Keratinocyte (primary cell): ENCODE measurements around the gene MALAT1. TPM values are rescaled to one million over a fixed set of nuclear protein-coding genes. Genes with fewer than 3 reads are reported as not detected.

Experiments
- DNase-seq: peaks from one replicate; pipeline ENCODE4 v3.0.0-alpha.2; 2011; ENCODE audit warnings: low read depth, missing footprints, low spot score
- FAIRE-seq: peaks from 2 replicates; lab custom pipeline; 2011; peaks lifted over from hg19 to GRCh38; lab: Jason Lieb, UNC
- H2AFZ ChIP-seq: 2 replicates; pipeline ENCODE4 v1.6.0; 2012; ENCODE audit warnings: low read length, control low read depth, inconsistent platforms; ENCODE audit not compliant: control insufficient read depth
- H3K27ac ChIP-seq: 2 replicates; pipeline ENCODE4 v1.5.1; 2011; ENCODE audit warnings: low read length; ENCODE audit not compliant: control insufficient read depth, insufficient read depth
- H3K27me3 ChIP-seq: 3 replicates; pipeline ENCODE4 v1.6.0; 2011; ENCODE audit warnings: low read length; ENCODE audit not compliant: control insufficient read depth, insufficient read depth; ENCODE audit errors: extremely low read depth
- H3K36me3 ChIP-seq, 2 experiments: 2 replicates in 1 of 2; 3 replicates in 1 of 2; pipeline ENCODE4 v1.5.1; 2011; ENCODE audit warnings: low read length in 2 of 2, mild to moderate bottlenecking in 1 of 2; ENCODE audit not compliant: control insufficient read depth in 2 of 2, insufficient read depth in 2 of 2; ENCODE audit errors: extremely low read depth in 1 of 2
- H3K4me1 ChIP-seq: 3 replicates; pipeline ENCODE4 v1.5.1; 2011; ENCODE audit warnings: low read length; ENCODE audit not compliant: control insufficient read depth, insufficient read depth; ENCODE audit errors: extremely low read depth
- H3K4me2 ChIP-seq: 3 replicates; pipeline ENCODE4 v1.6.0; 2011; ENCODE audit warnings: low read depth, low read length; ENCODE audit not compliant: control insufficient read depth, insufficient read depth; ENCODE audit errors: extremely low read depth
- H3K4me3 ChIP-seq, 3 experiments: fragments of 200-600 bp in 1 of 3; sonication (generic) in 1 of 3; 2 replicates in 2 of 3; 3 replicates in 1 of 3; pipeline ENCODE4 v1.5.1; 2011 to 2016; ENCODE audit warnings: low read length in 3 of 3, mild to moderate bottlenecking in 3 of 3, control low read depth in 2 of 3, inconsistent platforms in 1 of 3, low read depth in 1 of 3, mixed read lengths in 1 of 3, mixed run types in 1 of 3, moderate library complexity in 1 of 3; ENCODE audit not compliant: control insufficient read depth in 2 of 3, insufficient read depth in 2 of 3; ENCODE audit errors: extremely low read depth in 1 of 3
- H3K79me2 ChIP-seq: 2 replicates; pipeline ENCODE4 v1.6.0; 2012; ENCODE audit warnings: low read length; ENCODE audit not compliant: control insufficient read depth, insufficient read depth
- H3K9ac ChIP-seq: 3 replicates; pipeline ENCODE4 v1.6.0; 2011; ENCODE audit warnings: low read length; ENCODE audit not compliant: control insufficient read depth, insufficient read depth; ENCODE audit errors: extremely low read depth
- H3K9me1 ChIP-seq: 3 replicates; pipeline ENCODE4 v1.6.0; 2011; ENCODE audit warnings: low read length; ENCODE audit not compliant: control insufficient read depth, insufficient read depth; ENCODE audit errors: extremely low read depth
- H3K9me3 ChIP-seq: 2 replicates; pipeline ENCODE4 v1.5.1; 2012; ENCODE audit warnings: low read depth, low read length; ENCODE audit not compliant: control insufficient read depth
- H4K20me1 ChIP-seq: 3 replicates; pipeline ENCODE4 v1.6.0; 2011; ENCODE audit warnings: low read length; ENCODE audit not compliant: control insufficient read depth, insufficient read depth; ENCODE audit errors: extremely low read depth
- CTCF ChIP-seq, 3 experiments: IDR thresholded peaks in 1 of 3; conservative IDR thresholded peaks in 1 of 3; optimal IDR thresholded peaks in 1 of 3; 2 replicates in 2 of 3; 3 replicates in 1 of 3; pipeline versions ENCODE3 to v1.5.1; 2011; ENCODE audit warnings: low read length in 3 of 3, mild to moderate bottlenecking in 3 of 3, moderate library complexity in 2 of 3, control low read depth in 1 of 3, inconsistent platforms in 1 of 3; ENCODE audit not compliant: insufficient read depth in 2 of 3; ENCODE audit errors: extremely low read depth in 1 of 3
- EZH2 ChIP-seq: IDR thresholded peaks from one replicate; pipeline ENCODE4 v1.6.1; 2012; ENCODE audit warnings: inconsistent platforms, mild to moderate bottlenecking, low read length, moderate library complexity
- dilution Hi-C: fragments of 300-500 bp; cut with MboI; formaldehyde crosslinking; loops from one replicate; pipeline ENCODE4 v1.7.0; 2020; ENCODE audit warnings: low sequenced_read_pairs; ENCODE audit not compliant: extremely low pct_ligation_motif_present
- polyA plus RNA-seq, 5 experiments: library from polyadenylated mRNA; depleted of rRNA in 3 of 5; stranded (reverse) in 3 of 5; stranded (forward) in 1 of 5; unstranded in 1 of 5; fragments of >200 nt; gene quantifications; 1 replicate in 1 of 5; 2 replicates in 3 of 5; 3 replicates in 1 of 5; pipeline versions ENCODE4 v1.2.1 to v1.2.3, GENCODE V29; 2011 to 2012; ENCODE audit warnings: missing spikeins in 2 of 5, low read depth in 1 of 5, low replicate concordance in 1 of 5

The MALAT1 gene
- polyA plus RNA-seq, 1 donor (not counting 4 experiments of a cell fraction or from before 2014, with no cell fraction given), result 1,768 TPM

- Histone ChIP-seq H2AFZ (no peak overlapping the region), H3K9ac (peak overlapping the region; percentile 39), H3K36me3 (no peaks in the 10 kb centered on the region), H3K4me1 (peaks cover 96% of the 10 kb centered on the region), H3K27me3 (no peaks in the 10 kb centered on the region), H4K20me1 (no peaks in the 10 kb centered on the region), H3K9me3 (no peaks in the 10 kb centered on the region), H3K27ac (peak overlapping the region; percentile 94), H3K79me2 (peaks cover 3% of the 10 kb centered on the region), H3K4me3 (no peak overlapping the region), H3K9me1 (peaks cover 6% of the 10 kb centered on the region), H3K4me2 (peak overlapping the region; percentile 8)
- dilution Hi-C loops, result no loop called here
- no peak for TF ChIP-seq EZH2
- TF ChIP-seq CTCF (optimal IDR thresholded peaks at IDR 0.05 in 1 of 3, IDR thresholded peaks at IDR 0.05 in 1 of 3, conservative IDR thresholded peaks at IDR 0.05 in 1 of 3; ENCODE audit: extremely low read depth in 1 of 3, insufficient read depth in 2 of 3, low read length in 3 of 3), result no peak
- FAIRE-seq (no peak), DNase-seq (no peak)
Observed at GRCh38 chr11:65489706-65490320, 9.0 kb upstream of the MALAT1 start.

- Histone ChIP-seq H3K4me1 (peaks cover 89% of the 10 kb centered on the region), H4K20me1 (no peaks in the 10 kb centered on the region), H3K27me3 (no peaks in the 10 kb centered on the region), H3K9me3 (no peaks in the 10 kb centered on the region), H3K36me3 (no peaks in the 10 kb centered on the region), H3K79me2 (peaks cover 5% of the 10 kb centered on the region), H2AFZ (no peak overlapping the region), H3K4me2 (peak overlapping the region; percentile 78), H3K9ac (peak overlapping the region; percentile 84), H3K27ac (peak overlapping the region; percentile 94), H3K4me3 (no peak overlapping the region), H3K9me1 (peaks cover 6% of the 10 kb centered on the region)
- dilution Hi-C loops, result no loop called here
- DNase-seq, result no peak
- TF ChIP-seq EZH2 (no peak), CTCF (optimal IDR thresholded peaks at IDR 0.05 in 1 of 3, IDR thresholded peaks at IDR 0.05 in 1 of 3, conservative IDR thresholded peaks at IDR 0.05 in 1 of 3; ENCODE audit: extremely low read depth in 1 of 3, insufficient read depth in 2 of 3, low read length in 3 of 3) (no peak)
- FAIRE-seq, result no peak
Observed at GRCh38 chr11:65491163-65491465, 7.7 kb upstream of the MALAT1 start.
